Chondrocyte (in vitro differentiated cells): ENCODE results near the gene FARP1. TPM values are rescaled to one million over a fixed set of nuclear protein-coding genes. Genes with fewer than 3 reads are reported as not detected.
A peak's percentile ranks its signal among the peaks of the same experiment; 100 is the strongest.

Source experiments
- DNase-seq: peaks from one replicate; pipeline ENCODE4 v3.0.0; 2021; ENCODE audit warnings: mixed read lengths, low spot score
- H3K27ac Mint-ChIP-seq: one replicate; pipeline ENCODE4 v1.8.0; 2021; ENCODE audit warnings: mild to moderate bottlenecking, moderate library complexity, mixed read lengths; ENCODE audit not compliant: unreplicated experiment
- H3K27me3 Mint-ChIP-seq: 2 replicates; pipeline ENCODE4 v1.8.0; 2021; ENCODE audit warnings: low read depth, mixed read lengths
- H3K36me3 Mint-ChIP-seq: 2 replicates; pipeline ENCODE4 v1.8.0; 2021; ENCODE audit warnings: low read depth, mixed read lengths
- H3K4me1 Mint-ChIP-seq: 2 replicates; pipeline ENCODE4 v1.8.0; 2021; ENCODE audit warnings: low read depth, mild to moderate bottlenecking, mixed read lengths
- H3K4me3 Mint-ChIP-seq: one replicate; pipeline ENCODE4 v1.8.0; 2021; ENCODE audit warnings: mild to moderate bottlenecking, moderate library complexity, mixed read lengths; ENCODE audit not compliant: unreplicated experiment
- H3K9me3 Mint-ChIP-seq: 2 replicates; pipeline ENCODE4 v1.8.0; 2021; ENCODE audit warnings: low read depth, mixed read lengths
- CTCF ChIP-seq: fragments of 200-600 bp; sonication (generic); IDR thresholded peaks from 2 replicates; pipeline ENCODE4 v1.5.0; 2021; ENCODE audit warnings: antibody characterized with exemption, mild to moderate bottlenecking, moderate library complexity
- total RNA-seq: library from RNA; stranded (reverse); gene quantifications from 3 replicates; pipeline ENCODE4 v1.2.1, GENCODE V29; 2021

The FARP1 gene
- total RNA-seq, 1 donor from 2014 or later, result 331 TPM

- peak overlapping the region; percentile 2 for H3K4me3 Mint-ChIP-seq
- H3K9me3 Mint-ChIP-seq, result no peaks in the 10 kb centered on the region
- DNase-seq, result no peak
- TF ChIP-seq CTCF, result no peak
- H3K27ac Mint-ChIP-seq, result peak overlapping the region; percentile 88
- H3K36me3 Mint-ChIP-seq, result peaks cover 6% of the 10 kb centered on the region
- H3K27me3 Mint-ChIP-seq, result no peaks in the 10 kb centered on the region
- peaks cover 87% of the 10 kb centered on the region for H3K4me1 Mint-ChIP-seq
Observed at GRCh38 chr13:98175823-98176222, 32.9 kb downstream of the FARP1 start.

DNA sequence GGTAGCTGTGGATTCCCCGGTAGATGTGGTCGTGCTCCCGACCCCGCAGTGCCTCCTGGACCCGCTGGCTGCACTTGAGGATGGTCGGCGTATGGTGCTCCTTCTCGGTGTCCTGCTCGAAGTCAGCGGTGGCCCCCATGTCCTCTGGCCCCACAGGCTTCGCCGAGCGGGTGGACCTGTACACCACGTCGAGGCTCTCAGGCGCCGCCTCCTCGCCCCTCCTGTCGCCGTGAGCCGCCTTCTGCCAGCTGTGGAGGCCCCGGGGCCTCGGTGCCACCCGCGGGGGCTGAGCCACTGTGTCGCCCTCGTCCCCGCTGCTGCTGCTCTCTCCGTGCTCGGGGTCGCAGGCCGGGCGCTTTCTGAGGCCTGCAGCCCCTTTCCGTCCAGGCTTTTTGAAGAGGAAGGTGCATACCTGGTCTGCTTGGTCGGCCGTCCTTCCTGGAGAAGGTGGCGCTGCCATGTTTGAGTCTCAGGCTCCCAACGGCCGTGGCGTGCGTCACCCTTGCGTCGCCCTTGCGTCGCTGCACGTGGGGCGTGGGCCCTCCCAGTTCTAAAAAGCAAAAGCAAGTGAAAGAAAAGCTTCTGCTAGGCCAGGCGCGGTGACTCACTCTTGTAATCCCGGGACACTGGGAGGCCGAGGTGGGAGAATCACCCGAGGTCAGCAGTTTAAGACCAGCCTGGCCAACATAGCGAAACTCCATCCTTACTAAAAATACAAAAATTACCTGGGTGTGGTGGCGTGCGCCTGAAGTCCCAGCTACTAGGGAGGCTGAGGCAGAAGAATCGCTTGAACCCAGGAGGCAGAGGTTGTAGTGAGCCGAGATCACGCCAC lies 34.1 kb downstream of the FARP1 start, which contains the start of gene RNF113B:
RNF113B (minus strand) TSS at position 493 of the 832 bp plus-strand sequence; CDS start at position 460, 33 bp downstream.
- peak within 1 kb of the TSS; percentile 43 for H3K27ac Mint-ChIP-seq
- H3K4me1 Mint-ChIP-seq, result peaks cover 85% of the 10 kb centered on the region
- H3K27me3 Mint-ChIP-seq, result no peaks in the 10 kb centered on the region
- DNase-seq, result peak; percentile 87
- peaks cover 6% of the 10 kb centered on the region for H3K36me3 Mint-ChIP-seq
- H3K4me3 Mint-ChIP-seq, result no peak within 1 kb of the TSS
- no peaks in the 10 kb centered on the region for H3K9me3 Mint-ChIP-seq
- no peak for TF ChIP-seq CTCF

DNA sequence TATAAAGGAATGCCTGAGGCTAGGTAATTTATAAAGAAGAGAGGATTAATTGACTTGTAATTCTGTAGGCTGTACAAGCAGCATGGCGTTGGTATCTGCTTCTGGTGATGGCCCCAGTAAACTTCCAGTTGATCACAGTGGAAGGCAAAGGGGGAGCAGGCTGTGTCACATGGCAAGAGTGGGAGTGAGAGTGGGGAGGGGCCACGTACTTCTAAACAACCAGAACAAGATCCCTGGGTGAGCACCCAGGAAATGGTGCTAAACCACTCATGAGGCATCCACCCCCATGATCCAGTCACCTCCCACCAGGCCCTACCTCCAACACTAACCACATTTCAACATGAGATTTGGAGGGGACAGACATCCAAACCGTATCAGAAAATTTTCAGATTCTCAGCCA lies 37.2 kb downstream of the FARP1 start:
- no peak for TF ChIP-seq CTCF
- H3K27me3 Mint-ChIP-seq, result no peaks in the 10 kb centered on the region
- DNase-seq, result no peak
- peaks cover 6% of the 10 kb centered on the region for H3K36me3 Mint-ChIP-seq
- H3K9me3 Mint-ChIP-seq, result no peaks in the 10 kb centered on the region
- no peak overlapping the region for H3K4me3 Mint-ChIP-seq
- H3K27ac Mint-ChIP-seq, result peak overlapping the region; percentile 71
- peaks cover 85% of the 10 kb centered on the region for H3K4me1 Mint-ChIP-seq

- Mint-ChIP-seq H3K36me3 (peaks cover 6% of the 10 kb centered on the region), H3K27me3 (no peaks in the 10 kb centered on the region), H3K4me1 (peaks cover 85% of the 10 kb centered on the region), H3K4me3 (no peak overlapping the region), H3K27ac (peak overlapping the region; percentile 45), H3K9me3 (no peaks in the 10 kb centered on the region)
- DNase-seq, result no peak
- TF ChIP-seq CTCF, result no peak
Observed at GRCh38 chr13:98181111-98181815, 38.4 kb downstream of the FARP1 start.

DNA sequence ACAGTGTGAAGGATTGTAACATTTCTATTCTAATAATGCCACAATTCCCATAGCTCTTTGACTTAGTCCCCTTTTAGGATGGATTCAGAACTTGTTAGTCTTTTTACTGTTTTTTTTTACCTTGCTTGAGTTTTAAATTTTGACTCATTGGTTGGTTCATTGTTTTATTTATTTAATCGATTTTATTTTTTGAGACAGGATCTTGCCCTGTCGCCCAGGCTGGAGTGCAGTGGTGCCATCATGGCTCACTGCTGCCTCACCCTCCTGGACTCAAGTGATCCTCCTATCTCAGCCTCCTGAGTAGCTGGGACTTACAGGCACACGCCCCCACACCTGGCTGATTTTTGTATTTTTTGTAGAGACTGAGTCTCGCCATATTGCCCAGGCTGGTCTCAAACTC lies 39.3 kb downstream of the FARP1 start:
- peaks cover 85% of the 10 kb centered on the region for H3K4me1 Mint-ChIP-seq
- peaks cover 4% of the 10 kb centered on the region for H3K36me3 Mint-ChIP-seq
- H3K27me3 Mint-ChIP-seq, result no peaks in the 10 kb centered on the region
- TF ChIP-seq CTCF, result no peak
- DNase-seq, result no peak
- no peak overlapping the region for H3K4me3 Mint-ChIP-seq
- peak overlapping the region; percentile 86 for H3K27ac Mint-ChIP-seq
- no peaks in the 10 kb centered on the region for H3K9me3 Mint-ChIP-seq
